A549 (cell line): ENCODE data around the gene TPM1. TPM values are rescaled to one million over a fixed set of nuclear protein-coding genes. Genes with fewer than 3 reads are reported as not detected.
A peak's percentile ranks its signal among the peaks of the same experiment; 100 is the strongest.

ENCODE experiments used
- ATAC-seq, 2 experiments: fragments of 200-7000 bp in 1 of 2; fragments of >200 bp in 1 of 2; cut with Nextera tagmentation in 1 of 2; cut with Tn5 transposase in 1 of 2; 3 replicates each; pipeline versions ENCODE4 v1.8.0 to v1.9.1; 2018 to 2020; ENCODE audit warnings: mild to moderate bottlenecking in 1 of 2, moderate library complexity in 1 of 2
- CTCF ChIA-PET: fragments of 300-600 bp; sonication (Branson Sonifier 250); formaldehyde crosslinking; extraction: SDS; loops from one replicate; lab custom pipeline; 2021; ENCODE audit warnings: antibody characterized with exemption, inconsistent platforms; lab: Yijun Ruan, JAX
- POLR2A ChIA-PET: fragments of 350-600 bp; formaldehyde crosslinking; extraction: SDS; loops from one replicate; lab custom pipeline; 2021; ENCODE audit warnings: antibody characterized with exemption, inconsistent platforms; lab: Yijun Ruan, JAX
- DNase-seq, 2 experiments: peaks; one replicate each; pipeline versions ENCODE4 v3.0.0 to v3.0.0-alpha.2; 2011 to 2016; ENCODE audit warnings: low read depth in 1 of 2, low spot score in 1 of 2
- FAIRE-seq: peaks from 2 replicates; lab custom pipeline; 2011; peaks lifted over from hg19 to GRCh38; lab: Jason Lieb, UNC
- H3K27ac ChIP-seq, 2 experiments: fragments of >200 bp; sonication (Bioruptor Twin); formaldehyde crosslinking; 3 replicates each; pipeline ENCODE4 v1.5.1; 2016 to 2017
- H3K4me1 ChIP-seq: fragments of >200 bp; sonication (Bioruptor Twin); formaldehyde crosslinking; 3 replicates; pipeline ENCODE4 v1.6.1; 2016
- H3K4me2 ChIP-seq: fragments of >200 bp; sonication (Bioruptor Twin); formaldehyde crosslinking; 3 replicates; pipeline ENCODE4 v1.6.1; 2016
- H3K4me3 ChIP-seq: fragments of >200 bp; sonication (Bioruptor Twin); formaldehyde crosslinking; 3 replicates; pipeline ENCODE4 v1.5.1; 2016
- H3K9me3 ChIP-seq: fragments of >200 bp; sonication (Bioruptor Twin); formaldehyde crosslinking; 3 replicates; pipeline ENCODE4 v1.6.1; 2016
- BCL3 ChIP-seq: fragments of >200 bp; sonication (Bioruptor Twin); formaldehyde crosslinking; IDR thresholded peaks from 3 replicates; pipeline ENCODE4 v1.6.1; 2016
- BHLHE40 ChIP-seq: IDR thresholded peaks from 2 replicates; pipeline ENCODE4 v1.6.1; 2012; ENCODE audit warnings: low read depth, low read length, inconsistent platforms
- CBX8 ChIP-seq: fragments of 200-600 bp; sonication (generic); IDR thresholded peaks from 2 replicates; pipeline ENCODE4 v1.6.1; 2016
- CEBPB ChIP-seq, 2 experiments: fragments of >200 bp in 1 of 2; sonication (Bioruptor Twin) in 1 of 2; formaldehyde crosslinking in 1 of 2; IDR thresholded peaks; 2 replicates each; pipeline ENCODE4 v1.6.1; 2012 to 2016
- CHD4 ChIP-seq: fragments of 200-600 bp; sonication (generic); IDR thresholded peaks from 2 replicates; pipeline ENCODE4 v1.6.1; 2016; ENCODE audit warnings: antibody characterized with exemption, mild to moderate bottlenecking, borderline replicate concordance
- CTCF ChIP-seq: fragments of >200 bp; sonication (Bioruptor Twin); formaldehyde crosslinking; IDR thresholded peaks from 3 replicates; pipeline ENCODE4 v1.5.1; 2016
- E2F6 ChIP-seq: IDR thresholded peaks from 2 replicates; pipeline ENCODE4 v1.6.1; 2012; ENCODE audit warnings: low read depth, borderline replicate concordance
- EHF ChIP-seq: fragments of 250-450 bp; sonication (Bioruptor Pico); IDR thresholded peaks from 2 replicates; pipeline ENCODE4 v1.5.0; 2020; ENCODE audit warnings: mild to moderate bottlenecking
- EHMT2 ChIP-seq: fragments of 200-600 bp; sonication (generic); IDR thresholded peaks from 2 replicates; pipeline ENCODE4 v1.6.1; 2016; ENCODE audit warnings: antibody characterized with exemption, low read depth, mild to moderate bottlenecking, moderate library complexity
- ESRRA ChIP-seq: fragments of 150-350 bp; IDR thresholded peaks from 2 replicates; pipeline ENCODE4 v1.6.1; 2014; ENCODE audit warnings: mild to moderate bottlenecking, low read length, borderline replicate concordance
- FOSL2 ChIP-seq, 2 experiments: fragments of 450-650 bp in 1 of 2; fragments of >200 bp in 1 of 2; sonication (Bioruptor Twin) in 1 of 2; formaldehyde crosslinking; IDR thresholded peaks; 2 replicates each; pipeline versions ENCODE4 v1.5.0 to v1.6.1; 2016 to 2020; ENCODE audit warnings: mild to moderate bottlenecking in 1 of 2, moderate library complexity in 1 of 2
- FOXS1 ChIP-seq: fragments of 250-450 bp; sonication (Bioruptor Pico); IDR thresholded peaks from 2 replicates; pipeline ENCODE4 v1.5.0; 2020; ENCODE audit warnings: mild to moderate bottlenecking, moderate library complexity
- GATA3 ChIP-seq: IDR thresholded peaks from 2 replicates; pipeline ENCODE4 v1.6.1; 2012; ENCODE audit warnings: borderline replicate concordance
- HDAC2 ChIP-seq: fragments of 200-600 bp; sonication (generic); IDR thresholded peaks from 2 replicates; pipeline ENCODE4 v1.6.1; 2016
- HES2 ChIP-seq: fragments of >200 bp; sonication (Bioruptor Twin); formaldehyde crosslinking; IDR thresholded peaks from 2 replicates; pipeline ENCODE4 v1.6.1; 2016
- HOXA7 ChIP-seq: fragments of 250-450 bp; sonication (Bioruptor Pico); IDR thresholded peaks from 2 replicates; pipeline ENCODE4 v1.5.0; 2020; ENCODE audit warnings: mild to moderate bottlenecking, moderate library complexity
- HOXB13 ChIP-seq: fragments of 250-450 bp; sonication (Bioruptor Pico); IDR thresholded peaks from 2 replicates; pipeline ENCODE4 v1.5.0; 2020; ENCODE audit warnings: low read depth, mild to moderate bottlenecking, moderate library complexity
- JUN ChIP-seq, 2 experiments: fragments of >200 bp; sonication (Bioruptor Twin); formaldehyde crosslinking; IDR thresholded peaks; 2 replicates in 1 of 2; 3 replicates in 1 of 2; pipeline ENCODE4 v1.6.1; 2016 to 2017
- KDM1A ChIP-seq: fragments of 200-600 bp; sonication (generic); IDR thresholded peaks from 2 replicates; pipeline ENCODE4 v1.6.1; 2016; ENCODE audit warnings: low read depth, mild to moderate bottlenecking
- KDM5A ChIP-seq: fragments of 200-600 bp; sonication (generic); IDR thresholded peaks from 2 replicates; pipeline ENCODE4 v1.6.1; 2016; ENCODE audit warnings: antibody characterized with exemption, mild to moderate bottlenecking
- MAFK ChIP-seq: fragments of 450-650 bp; IDR thresholded peaks from 2 replicates; pipeline ENCODE4 v1.6.1; 2014; ENCODE audit not compliant: partially characterized antibody
- MAX ChIP-seq: IDR thresholded peaks from 2 replicates; pipeline ENCODE4 v1.6.1; 2012
- MYC ChIP-seq: IDR thresholded peaks from 2 replicates; pipeline ENCODE4 v1.6.1; 2012; ENCODE audit warnings: mild to moderate bottlenecking, inconsistent platforms, low read length, improper control_type of control experiment, borderline replicate concordance
- NFE2L2 ChIP-seq: fragments of 150-350 bp; conservative IDR thresholded peaks from 2 replicates; pipeline ENCODE4 v1.6.1; 2014; ENCODE audit warnings: low read length
- POLR2A ChIP-seq: IDR thresholded peaks from 2 replicates; pipeline ENCODE4 v1.6.1; 2012; ENCODE audit warnings: mild to moderate bottlenecking, low read length
- POLR2AphosphoS2 ChIP-seq: conservative IDR thresholded peaks from 2 replicates; pipeline ENCODE4 v1.6.1; 2012; ENCODE audit warnings: low read length, improper control_type of control experiment, inconsistent platforms
- RARB ChIP-seq: fragments of 250-450 bp; sonication (Bioruptor Pico); IDR thresholded peaks from 2 replicates; pipeline ENCODE4 v1.8.0; 2021; ENCODE audit warnings: mild to moderate bottlenecking, moderate library complexity
- RFX5 ChIP-seq: fragments of 450-650 bp; IDR thresholded peaks from 2 replicates; pipeline ENCODE4 v1.7.1; 2014; ENCODE audit warnings: antibody characterized with exemption, mild to moderate bottlenecking, moderate library complexity
- RNF2 ChIP-seq: fragments of 200-600 bp; sonication (generic); IDR thresholded peaks from 2 replicates; pipeline ENCODE4 v1.6.1; 2016; ENCODE audit warnings: low read depth, mild to moderate bottlenecking, antibody characterized with exemption, moderate library complexity, borderline replicate concordance
- SMC3 ChIP-seq: fragments of >200 bp; sonication (Bioruptor Twin); formaldehyde crosslinking; IDR thresholded peaks from 3 replicates; pipeline ENCODE4 v1.6.1; 2018; ENCODE audit warnings: inconsistent platforms
- USF2 ChIP-seq: fragments of 450-650 bp; IDR thresholded peaks from 2 replicates; pipeline ENCODE4 v1.6.1; 2014; ENCODE audit warnings: antibody characterized with exemption
- ZNF302 ChIP-seq: fragments of 250-450 bp; sonication (Bioruptor Pico); IDR thresholded peaks from 2 replicates; pipeline ENCODE4 v1.9.0; 2021; ENCODE audit warnings: inconsistent platforms, mild to moderate bottlenecking, moderate library complexity
- ZSCAN20 ChIP-seq: fragments of 250-450 bp; sonication (Bioruptor Pico); IDR thresholded peaks from 2 replicates; pipeline ENCODE4 v1.8.0; 2022; ENCODE audit warnings: mild to moderate bottlenecking, moderate library complexity
- WGBS: methylation state at CpG from one replicate; pipeline ENCODE4 v1.1.6; 2017; ENCODE audit errors: missing lambda C conversion rate; 5-methylcytosine and 5-hydroxymethylcytosine counted together
- polyA plus RNA-seq, 4 experiments: library from polyadenylated mRNA; depleted of rRNA in 3 of 4; stranded (reverse); fragments of >200 nt; fragmentation: RNase III in 1 of 4; extraction: RNeasy Plus Mini Kit Qiagen cat#74134 plus additional on column Dnase treatment in 1 of 4; gene quantifications; 2 replicates in 3 of 4; 3 replicates in 1 of 4; pipeline ENCODE4 v1.2.3, GENCODE V29; 2011 to 2017

Gene TPM1
- polyA plus RNA-seq, 2 of the 4 experiments (the other 2 are of a cell fraction), result 894 to 954 TPM

GRCh38 chr15:63063877-63064409, 21.4 kb downstream of the TPM1 start (continued):
- no peak for TF ChIP-seq RNF2
- no peak for TF ChIP-seq GATA3
- TF ChIP-seq RFX5, result no peak
- no peak for TF ChIP-seq MAX
- no peak for TF ChIP-seq KDM5A
- no peak for TF ChIP-seq POLR2A
- TF ChIP-seq KDM1A, result no peak
- TF ChIP-seq HES2, result 0 out of 2 replicates have a peak, but pooled peaks have one; percentile 9
- no peak for TF ChIP-seq ZSCAN20 (CRISPR knock-in tag)
- TF ChIP-seq, all 56 proteins: peak for 2

- DNase-seq (peak in 1 of 2 experiments; percentile 63), FAIRE-seq (peak; percentile 85), ATAC-seq (0 out of 6 replicates have a peak, but pooled peaks of 1 of the 2 experiments have one; percentile 1)
- H3K4me2 ChIP-seq, result no peak overlapping the region
- POLR2A ChIA-PET, result interaction anchor here (0.6 to 1.8 kb wide), 2 partner anchors 18 to 123 kb away, joined by 4 to 6 read pairs; no protein-coding TSS in a partner anchor
- H3K4me1 ChIP-seq, result peaks cover 88% of the 10 kb centered on the region
- peak overlapping the region in 1 of 2 experiments; percentile 44; a peak in 2 of 6 replicates for H3K27ac ChIP-seq
- CTCF ChIA-PET, result interaction anchor here (1.2 to 50.6 kb wide), 4 partner anchors 5 to 284 kb away, joined by 3 to 1136 read pairs (median 570); partner anchors contain the start of gene TPM1
- H3K4me3 ChIP-seq, result no peak overlapping the region
- 84% methylated on average over 8 of the region's 8 CpGs for WGBS
- no peaks in the 10 kb centered on the region for H3K9me3 ChIP-seq
- no peak; a peak in 1 of 5 replicates for TF ChIP-seq JUN (IDR thresholded peaks at IDR 0.05)
- TF ChIP-seq HDAC2, result no peak
- TF ChIP-seq HOXA7, result 0 out of 2 replicates have a peak, but pooled peaks have one; percentile 55
- no peak for TF ChIP-seq CBX8
- peak; percentile 69 for TF ChIP-seq MAFK
- TF ChIP-seq HOXB13 (CRISPR knock-in tag), result no peak
- no peak for TF ChIP-seq EHF (CRISPR knock-in tag)
- no peak for TF ChIP-seq RARB (CRISPR knock-in tag)
- TF ChIP-seq SMC3, result no peak
- TF ChIP-seq BHLHE40, result 0 out of 2 replicates have a peak, but pooled peaks have one; percentile 14
- TF ChIP-seq NFE2L2, result no peak
- TF ChIP-seq RFX5, result peak; percentile 60; the same call in 1 of the 2 replicates
- TF ChIP-seq ZNF302 (CRISPR knock-in tag), result no peak
- no peak for TF ChIP-seq ESRRA
- TF ChIP-seq BCL3, result no peak
- TF ChIP-seq POLR2AphosphoS2, result peak; percentile 87; the same call in 1 of the 2 replicates
- no peak for TF ChIP-seq MYC
- TF ChIP-seq CHD4, result no peak
- no peak for TF ChIP-seq RNF2
- TF ChIP-seq USF2, result no peak
- no peak for TF ChIP-seq GATA3
- TF ChIP-seq CEBPB (IDR thresholded peaks at IDR 0.05), result no peak
- no peak for TF ChIP-seq CTCF
- no peak for TF ChIP-seq E2F6
- TF ChIP-seq EHMT2, result no peak
- TF ChIP-seq MAX, result no peak
- no peak for TF ChIP-seq FOXS1 (CRISPR knock-in tag)
- TF ChIP-seq FOSL2 (IDR thresholded peaks at IDR 0.05), result no peak
- no peak for TF ChIP-seq FOSL2 (CRISPR knock-in tag; IDR thresholded peaks at IDR 0.05)
- no peak for TF ChIP-seq KDM5A
Observed at GRCh38 chr15:63065262-63066221, 23.0 kb downstream of the TPM1 start.
